ENCODE results near the gene SMARCA4. TPM values are rescaled to one million over a fixed set of nuclear protein-coding genes. Genes with fewer than 3 reads are reported as not detected.
"Not testable (repeated sequence)": the region's sequence is repeated elsewhere in the genome, so short reads cannot be mapped to it uniquely, and the experiment has no call there.

The SMARCA4 gene
- polyA plus RNA-seq, 1 donor, result 91.1 TPM

DNA sequence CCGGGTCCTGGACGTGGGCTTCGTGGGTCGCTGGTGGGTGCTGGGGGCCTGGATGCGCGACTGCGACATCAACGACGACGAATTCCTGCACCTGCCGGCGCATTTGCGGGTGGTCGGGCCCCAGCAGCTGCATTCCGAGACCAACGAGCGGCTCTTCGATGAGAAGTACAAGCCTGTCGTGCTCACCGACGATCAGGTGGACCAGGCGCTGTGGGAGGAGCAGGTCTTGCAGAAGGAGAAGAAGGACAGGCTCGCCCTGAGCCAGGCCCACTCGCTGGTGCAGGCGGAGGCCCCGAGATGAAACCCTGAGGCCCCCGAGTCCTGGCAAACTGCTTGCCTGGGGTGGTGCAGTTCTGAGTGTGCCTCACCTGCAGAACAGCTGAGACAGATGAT lies 31.4 kb upstream of the SMARCA4 start:
- peak in 1 of 2 donors; percentile 24 for DNase-seq

DNA sequence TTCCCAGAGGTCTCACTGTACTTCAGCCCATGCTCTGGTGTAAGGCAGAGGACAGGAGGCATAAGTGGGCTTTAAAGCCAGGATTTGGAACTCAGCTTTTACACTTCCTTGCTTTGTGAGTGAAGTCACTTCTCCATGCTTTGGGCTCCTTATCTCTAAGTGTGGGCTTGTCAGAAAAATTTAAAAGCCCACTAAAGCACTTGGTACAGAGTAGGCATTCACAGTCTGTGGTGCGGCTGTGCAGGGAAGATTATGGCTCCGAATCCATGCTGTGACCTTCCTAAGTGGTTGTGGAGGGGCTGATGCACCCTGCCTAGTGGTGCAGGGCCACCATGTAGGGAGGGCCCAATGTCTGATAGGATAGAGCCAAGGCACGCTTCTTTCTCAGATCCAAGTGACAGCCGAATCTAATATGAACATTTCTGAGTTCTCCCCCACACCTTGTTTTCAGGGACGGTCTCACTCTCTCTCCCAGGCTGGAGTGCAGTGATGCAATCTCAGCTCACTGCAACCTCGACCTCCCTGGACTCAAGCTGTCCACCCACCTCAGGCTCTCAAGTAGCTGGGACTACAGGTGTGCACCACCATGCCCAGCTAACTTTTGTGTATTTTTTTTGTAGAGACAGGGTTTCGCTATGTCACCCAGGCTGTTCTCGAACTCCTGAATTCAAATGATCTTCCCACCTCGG lies 25.3 kb upstream of the SMARCA4 start:
- Histone ChIP-seq H3K36me3 (ENCODE audit: control insufficient read depth, insufficient read depth, low read length) (peaks cover 3% of the 10 kb centered on the region), H3K27me3 (ENCODE audit: control insufficient read depth, insufficient read depth, low read length) (no peaks in the 10 kb centered on the region), H3K4me1 (ENCODE audit: control insufficient read depth, insufficient read depth, low read length) (peaks cover 12% of the 10 kb centered on the region), H3K27ac (ENCODE audit: low read length) (no peak overlapping the region), H3K9me3 (ENCODE audit: control insufficient read depth, low read depth, low read length) (no peaks in the 10 kb centered on the region), H3K4me3 (ENCODE audit: low read length) (no peak overlapping the region)
- DNase-seq, result no peak
- no CpG with 5 or more reads among the region's 9 CpGs for WGBS (ENCODE audit: insufficient coverage, low lambda C conversion rate)

More for the DNA sequence above, 31.4 kb upstream of the SMARCA4 start:
- Histone ChIP-seq H3K4me1 (ENCODE audit: control insufficient read depth, insufficient read depth, low read length) (peaks cover 22% of the 10 kb centered on the region), H3K27me3 (ENCODE audit: control insufficient read depth, insufficient read depth, low read length) (no peaks in the 10 kb centered on the region), H3K27ac (ENCODE audit: low read length) (peak overlapping the region; percentile 62), H3K9me3 (ENCODE audit: control insufficient read depth, low read depth, low read length) (no peaks in the 10 kb centered on the region), H3K4me3 (ENCODE audit: low read length) (peak overlapping the region; percentile 86), H3K36me3 (ENCODE audit: control insufficient read depth, insufficient read depth, low read length) (peaks cover 20% of the 10 kb centered on the region)
- no CpG with 5 or more reads among the region's 27 CpGs for WGBS (ENCODE audit: insufficient coverage, low lambda C conversion rate)

DNA sequence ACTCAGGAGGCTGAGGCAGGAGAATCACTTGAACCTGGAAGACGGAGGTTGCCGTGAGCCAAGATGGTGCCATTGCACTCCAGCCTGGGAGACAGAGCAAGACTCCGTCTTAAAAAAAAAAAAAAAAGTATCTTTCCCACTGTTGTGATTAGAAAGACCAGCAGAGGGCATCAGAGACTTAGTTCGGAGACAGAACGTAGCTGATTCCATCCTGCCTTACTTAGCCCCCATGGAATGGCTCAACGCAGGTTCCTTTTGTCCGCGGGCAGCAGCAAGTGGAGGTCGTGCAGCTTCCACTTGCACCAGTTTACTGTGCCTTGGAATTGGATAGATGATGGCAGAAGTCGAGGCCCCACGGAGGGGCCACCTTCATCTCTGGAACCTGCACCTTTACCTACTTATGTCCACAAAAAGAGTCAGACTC lies 24.2 kb upstream of the SMARCA4 start:
- peaks cover 3% of the 10 kb centered on the region for H3K36me3 ChIP-seq (ENCODE audit: control insufficient read depth, insufficient read depth, low read length)
- H3K4me1 ChIP-seq (ENCODE audit: control insufficient read depth, insufficient read depth, low read length), result peaks cover 8% of the 10 kb centered on the region
- no peak overlapping the region for H3K27ac ChIP-seq (ENCODE audit: low read length)
- no peaks in the 10 kb centered on the region for H3K9me3 ChIP-seq (ENCODE audit: control insufficient read depth, low read depth, low read length)
- H3K27me3 ChIP-seq (ENCODE audit: control insufficient read depth, insufficient read depth, low read length), result no peaks in the 10 kb centered on the region
- DNase-seq, result peak; percentile 65 to 74
- 0% methylated on average over 2 of the region's 11 CpGs for WGBS (ENCODE audit: insufficient coverage, low lambda C conversion rate)
- no peak overlapping the region for H3K4me3 ChIP-seq (ENCODE audit: low read length)

DNA sequence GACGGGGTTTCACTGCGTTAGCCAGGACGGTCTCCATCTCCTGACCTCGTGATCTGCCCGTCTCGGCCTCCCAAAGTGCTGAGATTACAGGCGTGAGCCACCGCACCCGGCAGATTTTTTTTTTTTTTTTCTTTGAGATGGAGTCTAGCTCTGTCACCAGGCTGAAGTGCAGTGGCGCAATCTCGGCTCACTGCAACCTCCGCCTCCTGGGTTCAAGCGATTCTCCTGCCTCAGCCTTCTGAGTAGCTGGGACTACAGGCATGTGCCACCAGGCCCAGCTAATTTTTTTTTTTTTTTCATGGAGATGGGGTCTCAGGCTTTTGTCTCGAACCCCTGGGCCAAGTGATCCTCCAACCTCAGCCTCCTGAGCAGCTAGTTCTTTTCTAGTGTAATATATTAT lies 19.2 kb upstream of the SMARCA4 start:
- H3K4me1 ChIP-seq (ENCODE audit: control insufficient read depth, insufficient read depth, low read length), result peaks cover 11% of the 10 kb centered on the region
- not testable (repeated sequence) for H3K27ac ChIP-seq (ENCODE audit: low read length)
- no CpG with 5 or more reads among the region's 14 CpGs for WGBS (ENCODE audit: insufficient coverage, low lambda C conversion rate)

DNA sequence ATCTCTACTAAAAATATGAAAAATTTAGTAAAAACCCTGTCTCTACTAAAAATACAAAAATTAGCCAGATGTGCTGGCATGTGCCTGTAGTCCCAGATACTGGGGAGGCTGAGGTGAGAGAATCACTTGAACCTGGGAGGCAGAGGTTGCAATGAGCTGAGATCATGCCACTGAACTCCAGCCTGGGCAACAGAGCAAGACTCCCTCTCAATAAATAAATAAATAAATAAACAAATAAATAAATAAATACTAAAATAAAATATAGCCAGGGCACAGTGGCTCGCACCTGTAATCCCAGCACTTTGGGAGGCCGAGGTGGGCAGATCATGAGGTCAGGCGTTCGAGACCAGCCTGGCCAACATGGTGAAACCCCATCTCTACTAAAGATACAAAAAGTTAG lies 17.4 kb upstream of the SMARCA4 start:
- not testable (repeated sequence) for H3K27ac ChIP-seq (ENCODE audit: low read length); H3K9me3 ChIP-seq (ENCODE audit: control insufficient read depth, low read depth, low read length); H3K27me3 ChIP-seq (ENCODE audit: control insufficient read depth, insufficient read depth, low read length); DNase-seq; H3K4me3 ChIP-seq (ENCODE audit: low read length); H3K36me3 ChIP-seq (ENCODE audit: control insufficient read depth, insufficient read depth, low read length)
- WGBS (ENCODE audit: insufficient coverage, low lambda C conversion rate), result 100% methylated on average over 1 of the region's 4 CpGs
- peaks cover 11% of the 10 kb centered on the region for H3K4me1 ChIP-seq (ENCODE audit: control insufficient read depth, insufficient read depth, low read length)

More for the DNA sequence above, 19.2 kb upstream of the SMARCA4 start:
- H3K36me3 ChIP-seq (ENCODE audit: control insufficient read depth, insufficient read depth, low read length); DNase-seq; H3K4me3 ChIP-seq (ENCODE audit: low read length); H3K27me3 ChIP-seq (ENCODE audit: control insufficient read depth, insufficient read depth, low read length); H3K9me3 ChIP-seq (ENCODE audit: control insufficient read depth, low read depth, low read length): not testable (repeated sequence)

DNA sequence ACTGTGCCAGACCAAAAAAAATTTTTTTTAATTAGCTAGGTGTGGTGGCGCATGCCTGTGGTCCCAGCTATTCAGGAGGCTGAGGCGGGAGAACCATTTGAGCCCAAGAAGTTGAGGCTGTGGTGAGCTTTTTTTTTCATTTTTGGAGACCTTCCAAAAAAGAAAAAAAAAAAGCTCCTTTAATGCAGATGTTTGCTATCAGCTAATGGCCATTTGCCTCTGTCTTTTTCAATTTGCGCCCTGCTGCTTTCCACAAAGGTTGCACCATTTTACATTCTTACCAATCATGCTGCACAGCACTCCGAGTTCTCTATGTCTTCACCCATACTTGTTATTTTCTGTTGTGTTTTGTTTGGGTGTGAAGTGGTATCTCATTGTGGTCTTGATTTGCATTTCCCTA lies 15.6 kb upstream of the SMARCA4 start:
- Histone ChIP-seq H3K9me3 (ENCODE audit: control insufficient read depth, low read depth, low read length) (no peaks in the 10 kb centered on the region), H3K27ac (ENCODE audit: low read length) (no peak overlapping the region), H3K27me3 (ENCODE audit: control insufficient read depth, insufficient read depth, low read length) (no peaks in the 10 kb centered on the region), H3K36me3 (ENCODE audit: control insufficient read depth, insufficient read depth, low read length) (no peaks in the 10 kb centered on the region), H3K4me1 (ENCODE audit: control insufficient read depth, insufficient read depth, low read length) (peaks cover 4% of the 10 kb centered on the region), H3K4me3 (ENCODE audit: low read length) (no peak overlapping the region)
- DNase-seq, result no peak
- 83% methylated on average over 1 of the region's 4 CpGs for WGBS (ENCODE audit: insufficient coverage, low lambda C conversion rate)

DNA sequence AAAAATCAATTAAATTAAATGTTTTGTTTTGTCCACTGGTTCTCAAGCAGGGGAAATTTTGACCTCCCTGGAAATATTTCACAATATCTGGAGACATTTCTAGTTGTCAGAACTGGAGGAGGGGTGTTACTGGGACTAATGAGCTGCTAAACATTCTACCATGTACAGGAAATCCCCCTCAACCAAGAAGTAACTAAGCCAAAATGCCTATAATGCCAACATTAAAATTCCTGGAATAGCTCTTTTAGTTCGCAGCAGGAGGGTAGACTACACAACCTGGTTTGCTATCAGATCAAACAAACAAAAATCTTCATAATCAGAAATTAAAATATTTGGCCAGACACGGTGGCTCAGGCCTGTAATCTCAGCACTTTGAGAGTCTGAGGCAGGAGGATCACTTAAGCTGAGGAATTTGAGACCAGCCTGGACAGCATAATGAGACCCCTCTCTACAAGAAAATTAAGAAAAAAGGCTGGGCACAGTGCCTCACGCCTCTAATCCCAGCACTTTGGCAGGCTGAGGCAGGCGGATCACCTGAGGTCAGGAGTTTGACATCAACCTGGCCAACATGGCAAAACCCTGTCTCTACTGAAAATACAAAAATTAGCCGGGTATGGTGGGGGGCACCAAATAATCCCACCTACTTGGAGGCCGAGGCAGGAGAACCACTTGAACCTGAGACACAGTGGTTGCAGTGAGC lies 13.7 kb upstream of the SMARCA4 start:
- Histone ChIP-seq H3K36me3 (ENCODE audit: control insufficient read depth, insufficient read depth, low read length) (no peaks in the 10 kb centered on the region), H3K4me3 (ENCODE audit: low read length) (no peak overlapping the region), H3K27me3 (ENCODE audit: control insufficient read depth, insufficient read depth, low read length) (no peaks in the 10 kb centered on the region), H3K9me3 (ENCODE audit: control insufficient read depth, low read depth, low read length) (no peaks in the 10 kb centered on the region), H3K27ac (ENCODE audit: low read length) (no peak overlapping the region), H3K4me1 (ENCODE audit: control insufficient read depth, insufficient read depth, low read length) (no peaks in the 10 kb centered on the region)
- no peak for DNase-seq
- WGBS (ENCODE audit: insufficient coverage, low lambda C conversion rate), result no CpG with 5 or more reads among the region's 6 CpGs

DNA sequence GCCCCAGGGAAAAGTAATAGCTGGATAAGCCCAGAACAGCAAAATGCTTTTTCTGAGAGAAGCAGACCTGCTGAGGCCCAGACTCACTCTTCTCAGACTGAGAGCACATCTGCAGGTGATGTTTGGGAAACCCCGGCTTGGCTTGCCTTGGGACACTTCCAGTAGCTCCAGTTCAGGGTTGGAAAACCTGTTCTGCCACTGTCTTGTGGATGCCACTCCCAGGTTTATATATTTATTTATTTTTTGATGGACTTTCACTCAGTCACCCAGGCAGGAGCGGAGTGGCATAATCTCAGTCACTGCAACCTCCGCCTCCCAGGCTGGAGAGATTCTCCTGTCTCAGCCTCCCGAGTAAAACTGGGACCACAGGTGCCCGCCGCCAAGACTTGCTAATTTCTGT lies 8.0 kb upstream of the SMARCA4 start:
- DNase-seq, result peak in 1 of 2 donors; percentile 61
- no peaks in the 10 kb centered on the region for H3K9me3 ChIP-seq (ENCODE audit: control insufficient read depth, low read depth, low read length)
- H3K4me3 ChIP-seq (ENCODE audit: low read length), result no peak overlapping the region
- H3K27ac ChIP-seq (ENCODE audit: low read length), result no peak overlapping the region
- no peaks in the 10 kb centered on the region for H3K36me3 ChIP-seq (ENCODE audit: control insufficient read depth, insufficient read depth, low read length)
- H3K4me1 ChIP-seq (ENCODE audit: control insufficient read depth, insufficient read depth, low read length), result no peaks in the 10 kb centered on the region
- WGBS (ENCODE audit: insufficient coverage, low lambda C conversion rate), result no CpG with 5 or more reads among the region's 6 CpGs
- no peaks in the 10 kb centered on the region for H3K27me3 ChIP-seq (ENCODE audit: control insufficient read depth, insufficient read depth, low read length)

DNA sequence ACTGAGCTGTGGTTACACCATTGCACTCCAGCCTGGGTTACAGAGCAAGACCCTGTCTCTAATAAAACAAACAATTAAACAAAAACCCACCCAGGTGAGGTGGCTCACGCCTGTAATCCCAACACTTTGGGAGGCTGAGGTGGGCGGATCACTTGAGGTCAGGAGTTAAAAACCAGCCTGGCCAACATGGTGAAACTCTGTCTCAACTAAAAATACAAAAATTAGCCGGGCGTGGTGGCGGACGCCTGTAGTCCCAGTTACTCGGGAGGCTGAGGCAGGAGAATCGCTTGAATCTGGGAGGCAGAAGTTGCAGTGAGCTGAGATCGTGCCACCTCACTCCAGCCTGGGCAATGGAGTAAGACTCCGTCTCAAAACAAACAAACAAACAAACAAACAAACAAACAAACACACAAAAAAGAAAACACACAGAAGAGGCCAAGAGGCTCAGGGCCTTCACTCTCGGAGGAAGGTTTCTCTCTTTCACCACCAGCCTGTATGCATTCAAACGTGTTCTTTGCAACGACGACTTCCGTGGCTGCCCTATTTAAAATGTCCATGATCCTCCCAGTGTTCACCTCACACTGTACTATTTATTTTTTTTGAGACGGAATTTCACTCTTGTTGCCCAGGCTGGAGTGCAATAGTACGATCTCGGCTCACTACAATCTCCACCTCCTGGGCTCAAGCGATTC lies 1.4 kb upstream of the SMARCA4 start:
- H3K27ac ChIP-seq (ENCODE audit: low read length); H3K36me3 ChIP-seq (ENCODE audit: control insufficient read depth, insufficient read depth, low read length); H3K9me3 ChIP-seq (ENCODE audit: control insufficient read depth, low read depth, low read length); DNase-seq; H3K4me1 ChIP-seq (ENCODE audit: control insufficient read depth, insufficient read depth, low read length); H3K27me3 ChIP-seq (ENCODE audit: control insufficient read depth, insufficient read depth, low read length); H3K4me3 ChIP-seq (ENCODE audit: low read length): not testable (repeated sequence)
- WGBS (ENCODE audit: insufficient coverage, low lambda C conversion rate), result 100% methylated on average over 5 of the region's 19 CpGs

DNA sequence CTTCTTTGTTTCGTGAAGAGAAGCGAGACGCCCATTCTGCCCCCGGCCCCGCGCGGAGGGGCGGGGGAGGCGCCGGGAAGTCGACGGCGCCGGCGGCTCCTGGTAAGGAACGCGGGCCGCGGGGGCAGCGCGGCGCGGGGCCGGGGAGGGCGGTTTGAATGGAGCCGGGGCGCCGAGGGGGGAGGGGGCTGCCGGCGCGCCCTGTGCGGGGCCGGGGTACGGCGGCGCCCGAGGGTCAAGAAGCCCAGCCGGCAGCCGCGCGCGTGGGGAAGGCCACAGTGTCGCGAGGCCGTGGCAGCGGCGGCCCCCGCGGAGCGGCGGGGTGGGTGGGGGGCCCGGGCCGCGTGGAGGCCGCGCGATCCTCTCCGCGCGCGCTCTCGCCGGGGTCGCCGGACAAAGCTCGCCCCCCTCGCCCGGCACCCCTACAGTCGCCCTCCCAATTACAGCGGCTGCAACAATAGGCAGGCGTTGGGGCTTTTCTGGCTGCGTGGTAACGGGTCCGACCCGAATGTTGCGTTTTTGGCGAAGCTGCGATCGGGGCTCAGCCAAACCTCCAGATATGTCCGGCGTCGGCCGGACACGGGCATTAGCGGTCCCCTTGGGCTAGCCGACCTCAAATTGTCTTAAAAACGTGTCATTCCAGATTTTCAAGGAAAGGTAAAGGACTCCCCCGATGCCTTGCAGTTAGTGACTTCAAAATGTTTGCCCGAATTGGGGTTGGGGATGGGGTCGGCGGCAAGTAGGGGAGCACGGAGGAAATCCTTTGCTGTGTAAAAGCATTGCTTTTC lies 437 bp downstream of the SMARCA4 start:
- no peaks in the 10 kb centered on the region for H3K9me3 ChIP-seq (ENCODE audit: control insufficient read depth, low read depth, low read length)
- H3K36me3 ChIP-seq (ENCODE audit: control insufficient read depth, insufficient read depth, low read length), result peaks cover 5% of the 10 kb centered on the region
- no peaks in the 10 kb centered on the region for H3K27me3 ChIP-seq (ENCODE audit: control insufficient read depth, insufficient read depth, low read length)
- H3K27ac ChIP-seq (ENCODE audit: low read length), result peak overlapping the region; percentile 58
- H3K4me3 ChIP-seq (ENCODE audit: low read length), result peak overlapping the region; percentile 91
- WGBS (ENCODE audit: insufficient coverage, low lambda C conversion rate), result no CpG with 5 or more reads among the region's 92 CpGs
- H3K4me1 ChIP-seq (ENCODE audit: control insufficient read depth, insufficient read depth, low read length), result peaks cover 9% of the 10 kb centered on the region
- no peak for DNase-seq
